NOMO-1 treated with DMSO at 0.1 percent for 48 hours (cell line): ENCODE measurements around the gene BAIAP2.
"Not testable (repeated sequence)": the region's sequence is repeated elsewhere in the genome, so short reads cannot be mapped to it uniquely, and the experiment has no call there.

Experiments
- DNase-seq: peaks from one replicate; lab custom pipeline; 2025; ENCODE audit not compliant: unreplicated experiment; lab: John Stamatoyannopoulos, UW

The BAIAP2 gene

GRCh38 chr17:81000631-81001357, 34.2 kb upstream of the BAIAP2 start:
- no peak for DNase-seq

- no peak for DNase-seq
These were observed 33.0 kb upstream of the BAIAP2 start for GRCh38 chr17:81002013-81002384.

- DNase-seq, result no peak
These were observed 32.3 kb upstream of the BAIAP2 start for GRCh38 chr17:81002409-81003361.

GRCh38 chr17:81003711-81004475, 31.1 kb upstream of the BAIAP2 start:
- no peak for DNase-seq

GRCh38 chr17:81006891-81007290, 28.1 kb upstream of the BAIAP2 start:
- DNase-seq, result no peak

- no peak for DNase-seq
These were observed 26.8 kb upstream of the BAIAP2 start for GRCh38 chr17:81008140-81008539.

GRCh38 chr17:81009136-81009535, 25.8 kb upstream of the BAIAP2 start:
- peak; percentile 50 for DNase-seq

GRCh38 chr17:81010935-81011334, 24.0 kb upstream of the BAIAP2 start:
- no peak for DNase-seq

- DNase-seq, result no peak
These were observed 23.0 kb upstream of the BAIAP2 start for GRCh38 chr17:81011951-81012350.

- DNase-seq, result no peak
These were observed 22.1 kb upstream of the BAIAP2 start for GRCh38 chr17:81012574-81013447.

- DNase-seq, result no peak
These were observed 21.3 kb upstream of the BAIAP2 start for GRCh38 chr17:81013642-81014041.

GRCh38 chr17:81015136-81015535, 19.8 kb upstream of the BAIAP2 start:
- DNase-seq, result no peak

GRCh38 chr17:81016575-81016974, 18.4 kb upstream of the BAIAP2 start:
- DNase-seq, result no peak

GRCh38 chr17:81017330-81017729, 17.6 kb upstream of the BAIAP2 start:
- DNase-seq, result not testable (repeated sequence)

GRCh38 chr17:81018044-81018802, 16.7 kb upstream of the BAIAP2 start:
- peak; percentile 71 for DNase-seq

GRCh38 chr17:81019563-81020442, 15.1 kb upstream of the BAIAP2 start:
- no peak for DNase-seq

- no peak for DNase-seq
These were observed 14.5 kb upstream of the BAIAP2 start for GRCh38 chr17:81020443-81020766.

- DNase-seq, result no peak
These were observed 14.0 kb upstream of the BAIAP2 start for GRCh38 chr17:81020767-81021497.
